Aortic smooth muscle cell (primary cell): ENCODE data around the gene SLC13A3. TPM values are rescaled to one million over a fixed set of nuclear protein-coding genes. Genes with fewer than 3 reads are reported as not detected.

ENCODE experiments used
- total RNA-seq: library from RNA; depleted of rRNA; stranded (reverse); fragments of >200 nt; gene quantifications from 2 replicates; pipeline ENCODE4 v1.2.3, GENCODE V29; 2014

SLC13A3 gene
- total RNA-seq, result 1.2 and 1.5 TPM in 2 replicates

GRCh38 chr20:46651091-46651962 lies at the start of gene SLC13A3:
Gene SLC13A3, minus strand, starts transcription at chr20:46651459. Its CDS starts 38 bp downstream, at chr20:46651421.

GRCh38 chr20:46689082-46689753 lies 38.0 kb upstream of the SLC13A3 start, which contains the start of gene TP53RK:
Gene TP53RK, minus strand, starts transcription at chr20:46689444. Its CDS starts 30 bp downstream, at chr20:46689414.

GRCh38 chr20:46550461-46550860 lies 100.8 kb downstream of the SLC13A3 start, which contains the start of gene OCSTAMP:
Gene OCSTAMP, minus strand, starts transcription at chr20:46550654. Its CDS starts 94 bp downstream, at chr20:46550560.

GRCh38 chr20:46512943-46513844 lies 138.1 kb downstream of the SLC13A3 start, which contains the start of gene ZNF334:
Gene ZNF334, minus strand, starts transcription at chr20:46513559. Its CDS starts 1,457 bp downstream, at chr20:46512102.

Other genes starting within 250 kb of the SLC13A3 start
- gene ELMO2, start 244.8 kb downstream of the SLC13A3 start, total RNA-seq, result 29.5 and 40.2 TPM in 2 replicates
- gene ZNF334, start 137.9 kb downstream of the SLC13A3 start, total RNA-seq, result 0.25 and 1.8 TPM in 2 replicates
- gene OCSTAMP, start 100.8 kb downstream of the SLC13A3 start, total RNA-seq, result not detected in 2 replicates
- gene TP53RK, start 38.0 kb upstream of the SLC13A3 start, total RNA-seq, result 15.9 and 21.4 TPM in 2 replicates
- 40.7 and 40.8 TPM in 2 replicates for gene SLC2A10, start 58.2 kb upstream of the SLC13A3 start, total RNA-seq
- 0.50 and 1.2 TPM in 2 replicates for gene EYA2, start 243.4 kb upstream of the SLC13A3 start, total RNA-seq